Mesenchymal stem cell (in vitro differentiated cells and primary cell): Measurements from ENCODE around the gene CADPS.

Experiments
- DNase-seq: peaks from one replicate; pipeline ENCODE4 v3.0.0-alpha.2; 2013
- H2AFZ ChIP-seq: one replicate; pipeline ENCODE4 v1.6.1; 2013; ENCODE audit warnings: low read depth, mild to moderate bottlenecking, control low read depth, inconsistent platforms, low read length, moderate library complexity
- H2AK5ac ChIP-seq: 2 replicates; pipeline ENCODE4 v1.6.1; 2013; ENCODE audit warnings: low read length, moderate library complexity, mild to moderate bottlenecking, inconsistent platforms; ENCODE audit not compliant: severe bottlenecking
- H2BK120ac ChIP-seq: one replicate; pipeline ENCODE4 v1.6.1; 2013; ENCODE audit warnings: low read depth, mild to moderate bottlenecking, inconsistent platforms, low read length, moderate library complexity
- H2BK12ac ChIP-seq, 2 experiments: one replicate each; pipeline ENCODE4 v1.6.1; 2013; ENCODE audit warnings: inconsistent platforms in 2 of 2, low read length in 2 of 2, mild to moderate bottlenecking in 2 of 2, moderate library complexity in 2 of 2, control low read depth in 1 of 2
- H2BK15ac ChIP-seq: one replicate; pipeline ENCODE4 v1.6.1; 2013; ENCODE audit warnings: mild to moderate bottlenecking, low read depth, inconsistent platforms; ENCODE audit not compliant: poor library complexity, severe bottlenecking
- H2BK5ac ChIP-seq: 2 replicates; pipeline ENCODE4 v1.6.1; 2013; ENCODE audit warnings: low read depth, mild to moderate bottlenecking, low read length, control low read depth, inconsistent platforms; ENCODE audit not compliant: poor library complexity, severe bottlenecking
- H3K14ac ChIP-seq, 2 experiments: one replicate each; pipeline ENCODE4 v1.6.1; 2013; ENCODE audit warnings: inconsistent platforms in 2 of 2, low read length in 2 of 2, control low read depth in 1 of 2, mild to moderate bottlenecking in 1 of 2, moderate library complexity in 1 of 2
- H3K18ac ChIP-seq, 2 experiments: one replicate each; pipeline ENCODE4 v1.6.1; 2013; ENCODE audit warnings: inconsistent platforms in 2 of 2, low read length in 2 of 2, control low read depth in 1 of 2, low read depth in 1 of 2, mild to moderate bottlenecking in 1 of 2
- H3K23ac ChIP-seq, 2 experiments: one replicate each; pipeline ENCODE4 v1.6.1; 2013; ENCODE audit warnings: inconsistent platforms in 2 of 2, low read length in 2 of 2, mild to moderate bottlenecking in 2 of 2, moderate library complexity in 2 of 2, control low read depth in 1 of 2
- H3K27ac ChIP-seq: 2 replicates; pipeline ENCODE4 v1.5.1; 2013; ENCODE audit warnings: mild to moderate bottlenecking, moderate library complexity, low read length, control low read depth, inconsistent platforms; ENCODE audit not compliant: poor library complexity, severe bottlenecking
- H3K27me3 ChIP-seq, 2 experiments: 2 replicates each; pipeline versions ENCODE4 v1.6.1 to v1.7.0; 2013; ENCODE audit warnings: low read length in 2 of 2, mild to moderate bottlenecking in 2 of 2, moderate library complexity in 2 of 2, control low read depth in 1 of 2, inconsistent platforms in 1 of 2; ENCODE audit not compliant: control insufficient read depth in 1 of 2, insufficient read depth in 1 of 2
- H3K36me3 ChIP-seq, 2 experiments: 2 replicates each; pipeline versions ENCODE4 v1.6.1 to v1.7.0; 2013; ENCODE audit warnings: low read length in 2 of 2, control low read depth in 1 of 2, inconsistent platforms in 1 of 2, low read depth in 1 of 2, mild to moderate bottlenecking in 1 of 2; ENCODE audit not compliant: insufficient read depth in 2 of 2, control insufficient read depth in 1 of 2
- H3K4ac ChIP-seq, 2 experiments: one replicate each; pipeline ENCODE4 v1.6.1; 2013; ENCODE audit warnings: inconsistent platforms in 2 of 2, low read length in 2 of 2, mild to moderate bottlenecking in 2 of 2, moderate library complexity in 2 of 2, control low read depth in 1 of 2, low read depth in 1 of 2
- H3K4me1 ChIP-seq: 2 replicates; pipeline ENCODE4 v1.6.1; 2013; ENCODE audit warnings: low read depth, low read length, control low read depth; ENCODE audit not compliant: control insufficient read depth, insufficient read depth
- H3K4me2 ChIP-seq: 2 replicates; pipeline ENCODE4 v1.6.1; 2013; ENCODE audit warnings: low read length, mild to moderate bottlenecking, inconsistent platforms; ENCODE audit not compliant: poor library complexity, severe bottlenecking
- H3K4me3 ChIP-seq, 2 experiments: 2 replicates each; pipeline versions ENCODE4 v1.5.1 to v1.7.0; 2013; ENCODE audit warnings: low read length in 2 of 2, mild to moderate bottlenecking in 2 of 2, control low read depth in 1 of 2, low read depth in 1 of 2; ENCODE audit not compliant: insufficient read depth in 1 of 2
- H3K79me1 ChIP-seq: replicated peaks from 2 replicates; pipeline ENCODE4 v1.6.1; 2013; ENCODE audit warnings: mild to moderate bottlenecking, control low read depth, low read length, inconsistent platforms; ENCODE audit not compliant: poor library complexity, severe bottlenecking
- H3K9ac ChIP-seq: 2 replicates; pipeline ENCODE4 v1.7.0; 2013; ENCODE audit warnings: mild to moderate bottlenecking, low read length, moderate library complexity
- H3K9me3 ChIP-seq: 2 replicates; pipeline ENCODE4 v1.7.0; 2013; ENCODE audit warnings: mild to moderate bottlenecking, low read length; ENCODE audit not compliant: control insufficient read depth
- H4K8ac ChIP-seq: one replicate; pipeline ENCODE4 v1.6.1; 2013; ENCODE audit warnings: inconsistent platforms, mild to moderate bottlenecking, low read length, moderate library complexity
- H4K91ac ChIP-seq: one replicate; pipeline ENCODE4 v1.6.1; 2013; ENCODE audit warnings: mild to moderate bottlenecking, low read length, inconsistent platforms
- WGBS: methylation state at CpG from one replicate; pipeline ENCODE4 v1.1.7; 2013; ENCODE audit warnings: mixed read lengths; 5-methylcytosine and 5-hydroxymethylcytosine counted together

CADPS gene

GRCh38 chr3:62873761-62874710, 1.2 kb downstream of the CADPS start:
- peak overlapping the region; percentile 28 to 73 for H3K4me3 ChIP-seq
- 1% methylated on average over 53 of the region's 77 CpGs for WGBS
- H3K27me3 ChIP-seq, result peaks cover 40 to 52% of the 10 kb centered on the region in 2 experiments
- H2BK15ac ChIP-seq, result no peak overlapping the region
- peak overlapping the region; percentile 61 for H3K4me2 ChIP-seq
- no peak overlapping the region for H3K18ac ChIP-seq
- H3K27ac ChIP-seq, result no peak overlapping the region
- no peak overlapping the region for H4K91ac ChIP-seq
- H2BK5ac ChIP-seq, result no peak overlapping the region
- no peak overlapping the region for H2BK12ac ChIP-seq
- no peak overlapping the region for H4K8ac ChIP-seq
- H3K9me3 ChIP-seq, result peaks cover 6% of the 10 kb centered on the region
- no peak overlapping the region for H3K9ac ChIP-seq
- H3K36me3 ChIP-seq, result no peaks in the 10 kb centered on the region
- H3K79me1 ChIP-seq, result no peaks in the 10 kb centered on the region
- no peak overlapping the region for H2AFZ ChIP-seq
- no peak overlapping the region for H3K23ac ChIP-seq
- no peak for DNase-seq
- no peak overlapping the region for H2BK120ac ChIP-seq
- H2AK5ac ChIP-seq, result no peak overlapping the region
- no peak overlapping the region for H3K14ac ChIP-seq
- no peak overlapping the region for H3K4ac ChIP-seq
- H3K4me1 ChIP-seq, result peaks cover 13% of the 10 kb centered on the region

DNA sequence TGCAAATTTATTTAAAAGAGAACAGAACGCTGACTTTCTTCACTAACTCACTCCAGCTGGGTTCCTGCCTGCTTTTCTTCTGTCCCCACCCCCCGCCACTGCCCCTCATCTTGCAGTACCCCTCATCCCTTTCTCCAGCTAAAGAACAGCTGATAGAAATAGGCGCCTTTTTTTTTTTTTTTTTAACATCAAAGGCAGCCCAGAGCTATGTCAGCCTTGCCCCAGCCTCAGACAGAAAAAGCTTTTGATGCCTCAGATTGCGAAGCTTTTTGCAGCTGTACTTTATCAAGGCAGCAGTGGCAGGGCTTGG, 1.8 kb downstream of the CADPS start:
- Histone ChIP-seq H3K18ac (no peak overlapping the region), H3K23ac (no peak overlapping the region), H3K4ac (no peak overlapping the region), H4K8ac (no peak overlapping the region), H2BK12ac (no peak overlapping the region), H3K27ac (no peak overlapping the region), H2AK5ac (no peak overlapping the region), H2AFZ (no peak overlapping the region), H3K9me3 (peaks cover 6% of the 10 kb centered on the region), H3K4me3 (peak overlapping the region in 1 of 2 experiments; percentile 73), H3K4me2 (no peak overlapping the region), H3K9ac (no peak overlapping the region), H3K36me3 (no peaks in the 10 kb centered on the region), H3K79me1 (no peaks in the 10 kb centered on the region), H2BK120ac (no peak overlapping the region), H2BK5ac (no peak overlapping the region), H3K27me3 (peaks cover 40 to 52% of the 10 kb centered on the region in 2 experiments), H3K14ac (no peak overlapping the region), H3K4me1 (peaks cover 13% of the 10 kb centered on the region), H4K91ac (no peak overlapping the region), H2BK15ac (no peak overlapping the region)
- WGBS, result 12% methylated on average over 4 of the region's 4 CpGs
- DNase-seq, result no peak

DNA sequence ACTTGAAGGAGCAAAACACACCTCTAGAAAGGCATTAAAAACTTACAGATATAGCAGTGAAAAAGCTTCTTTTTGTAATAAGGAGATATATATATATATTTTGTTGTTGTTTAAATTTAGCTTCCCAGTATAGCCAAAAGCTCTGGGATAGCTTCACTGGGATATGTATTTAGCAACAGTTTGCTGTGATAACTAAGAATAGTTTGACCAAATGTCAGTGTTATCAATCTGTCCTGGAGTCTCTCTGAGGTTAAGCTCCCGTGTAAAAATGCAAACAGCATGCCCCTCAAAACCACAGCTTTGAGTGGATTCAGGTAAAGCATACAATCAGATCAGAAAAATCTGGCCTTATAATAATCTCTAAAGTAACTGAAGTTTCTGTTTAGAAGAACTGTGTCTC, 2.9 kb downstream of the CADPS start:
- no peak overlapping the region for H2BK12ac ChIP-seq
- WGBS, result 40% methylated on average over 1 of the region's 1 CpG
- H3K18ac ChIP-seq, result no peak overlapping the region
- H3K4me2 ChIP-seq, result no peak overlapping the region
- no peak overlapping the region for H3K23ac ChIP-seq
- no peak overlapping the region for H2BK120ac ChIP-seq
- H3K9ac ChIP-seq, result no peak overlapping the region
- H2AK5ac ChIP-seq, result no peak overlapping the region
- H3K14ac ChIP-seq, result no peak overlapping the region
- H2BK5ac ChIP-seq, result no peak overlapping the region
- no peak overlapping the region for H3K4ac ChIP-seq
- peaks cover 13% of the 10 kb centered on the region for H3K4me1 ChIP-seq
- H3K79me1 ChIP-seq, result no peaks in the 10 kb centered on the region
- no peak for DNase-seq
- no peak overlapping the region for H3K27ac ChIP-seq
- H3K9me3 ChIP-seq, result peaks cover 6% of the 10 kb centered on the region
- no peak overlapping the region for H2BK15ac ChIP-seq
- H4K8ac ChIP-seq, result no peak overlapping the region
- H2AFZ ChIP-seq, result no peak overlapping the region
- H3K27me3 ChIP-seq, result peaks cover 40 to 52% of the 10 kb centered on the region in 2 experiments
- H4K91ac ChIP-seq, result no peak overlapping the region
- H3K36me3 ChIP-seq, result no peaks in the 10 kb centered on the region
- H3K4me3 ChIP-seq, result no peak overlapping the region

- no peak overlapping the region for H3K23ac ChIP-seq
- WGBS, result no CpG with 5 or more reads among the region's 1 CpG
These were observed 4.9 kb downstream of the CADPS start for GRCh38 chr3:62870321-62870720.

More at GRCh38 chr3:62870321-62870720, 4.9 kb downstream of the CADPS start:
- Histone ChIP-seq H2AFZ (no peak overlapping the region), H3K4me2 (no peak overlapping the region), H3K14ac (no peak overlapping the region), H4K8ac (no peak overlapping the region), H2BK15ac (no peak overlapping the region), H2BK120ac (no peak overlapping the region), H3K18ac (no peak overlapping the region), H3K27me3 (peaks cover 28 to 33% of the 10 kb centered on the region in 2 experiments), H3K27ac (no peak overlapping the region), H2BK5ac (no peak overlapping the region), H3K9ac (no peak overlapping the region), H2BK12ac (no peak overlapping the region), H3K36me3 (no peaks in the 10 kb centered on the region), H2AK5ac (no peak overlapping the region), H3K4ac (no peak overlapping the region), H3K4me1 (peaks cover 13% of the 10 kb centered on the region), H3K79me1 (no peaks in the 10 kb centered on the region), H4K91ac (no peak overlapping the region), H3K4me3 (no peak overlapping the region), H3K9me3 (no peaks in the 10 kb centered on the region)
- DNase-seq, result no peak
